Ovary (tissue), 9 donors: ENCODE measurements around the gene IL1B. TPM values are rescaled to one million over a fixed set of nuclear protein-coding genes. Genes with fewer than 3 reads are reported as not detected.

ENCODE experiments used
- DNase-seq, 5 donors: peaks; one replicate each; pipeline ENCODE4 v3.0.0-alpha.2; 2019 to 2020
- H3K27ac ChIP-seq, 2 donors: fragments of 200-600 bp; one replicate each; pipeline versions ENCODE4 v1.5.1 to v1.8.0; 2019 to 2022
- H3K27me3 ChIP-seq: fragments of 200-600 bp; one replicate; pipeline ENCODE4 v1.8.0; 2022
- H3K36me3 ChIP-seq: fragments of 200-600 bp; sonication (generic); one replicate; pipeline ENCODE4 v1.5.1; 2019
- H3K4me1 ChIP-seq: one replicate; pipeline ENCODE4 v1.8.1; 2013; ENCODE audit warnings: mild to moderate bottlenecking, moderate library complexity; ENCODE audit not compliant: insufficient read depth
- H3K4me3 ChIP-seq: fragments of 200-600 bp; sonication (generic); one replicate; pipeline ENCODE4 v1.5.1; 2017
- H3K9me3 ChIP-seq, 2 donors: fragments of 200-600 bp in 1 of 2; sonication (generic) in 1 of 2; one replicate each; pipeline versions ENCODE4 v1.5.1 to v1.8.1; 2013 to 2019; ENCODE audit warnings: mild to moderate bottlenecking in 1 of 2, moderate library complexity in 1 of 2
- EP300 ChIP-seq: sonication (generic); formaldehyde crosslinking; IDR thresholded peaks from one replicate; pipeline ENCODE4 v1.6.1; 2017; ENCODE audit warnings: antibody characterized with exemption
- POLR2A ChIP-seq: fragments of 450-650 bp; IDR thresholded peaks from one replicate; pipeline ENCODE4 v1.6.1; 2017; ENCODE audit warnings: antibody characterized with exemption, mild to moderate bottlenecking, moderate library complexity
- WGBS, 3 donors: extraction: QIAGEN DNeasy Blood & Tissue Kit in 1 of 3; methylation state at CpG; one replicate each; pipeline versions ENCODE4 v1.1.5 to v1.1.7; 2013 to 2017; 5-methylcytosine and 5-hydroxymethylcytosine counted together
- intact Hi-C, 4 donors: fragments of 100-400 bp; cut with DNase I; formaldehyde crosslinking; loops; one replicate each; pipeline versions ENCODE4 v1.11.0 to v1.15.1; 2022 to 2023
- polyA plus RNA-seq, 2 donors: library from polyadenylated mRNA; stranded (reverse); fragments of 200-250 nt in 1 of 2; fragments of 350-450 nt in 1 of 2; fragmentation: Illumina TruSeq in 1 of 2; extraction: RNeasy Lipid Tissue Mini Kit (QIAGEN cat#74804) in 1 of 2; gene quantifications; one replicate each; pipeline ENCODE4 v1.2.3, GENCODE V29; 2013 to 2014
- total RNA-seq, 7 donors: library from RNA; depleted of rRNA in 2 of 7; stranded (reverse); fragments of >200 nt in 2 of 7; fragmentation: NEBNext Ultra II Directional in 3 of 7; extraction: Animal tissue kit (Norgen Biotek cat#: 25700) in 3 of 7; gene quantifications; one replicate each; pipeline versions ENCODE4 v1.1.0 to v1.2.4, GENCODE V29; 2016 to 2023
- TF ChIP-seq, protein P1 (sequence below), 3 donors: fragments of 450-650 bp in 2 of 3; fragments of 200-600 bp in 1 of 3; IDR thresholded peaks; one replicate each; pipeline versions ENCODE4 v1.5.1 to v1.8.0; 2016 to 2022; ENCODE audit warnings: antibody characterized with exemption in 3 of 3, mild to moderate bottlenecking in 1 of 3
- donor health status: DM: no; HTN: no; CAD: no; lungs with moderate emphysema.
- donor health status: DM: no; HTN: no; CAD: no.
- donor health status: Bipolar disorder and iron deficiency.
- donor health status: DM: yes; HTN: yes; CAD: no.
- donor health status: DM: no; HTN: no; CAD: no.
- donor health status: DM: yes; HTN: yes; CAD: no.

The IL1B gene
- total and polyA plus RNA-seq, 9 donors: 0.39 to 5.2 (median 2.3) TPM; not detected in 1

DNA sequence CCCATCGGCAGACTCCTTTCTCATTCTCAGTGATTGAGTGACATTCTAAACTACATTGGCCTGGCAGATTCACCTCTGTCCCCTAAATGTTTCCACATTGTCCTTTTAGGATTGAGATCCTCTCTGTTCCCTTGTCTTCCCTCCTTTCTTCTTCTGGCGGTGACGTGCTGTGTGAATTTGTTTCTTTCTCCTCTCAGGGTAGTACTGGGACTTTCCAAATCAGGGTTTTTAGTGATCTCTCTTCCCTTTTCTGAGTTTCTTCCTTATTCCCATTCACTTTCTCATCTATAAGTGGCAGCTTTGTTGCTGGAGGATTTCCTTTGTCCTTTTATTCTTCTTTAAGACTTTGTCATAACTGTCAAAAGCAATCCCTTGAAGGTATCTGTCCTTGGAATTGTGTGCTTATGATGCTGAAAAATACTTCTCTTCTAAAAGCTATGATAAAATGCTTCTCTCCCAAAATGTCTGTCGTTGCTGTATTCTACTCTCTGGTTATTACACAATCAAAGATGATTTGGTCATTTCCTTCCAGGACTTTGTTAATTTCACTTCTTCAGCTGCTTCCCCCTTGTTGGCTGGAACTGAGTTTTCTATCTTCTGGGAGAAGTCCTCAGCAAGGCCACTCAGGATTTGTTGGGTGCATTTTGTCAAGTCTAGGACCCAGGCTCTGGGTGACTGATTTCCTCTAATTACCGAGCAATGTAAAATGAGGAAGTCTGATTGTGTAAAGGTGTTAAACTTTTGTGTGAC is 4.9 kb upstream of the IL1B start:
- intact Hi-C loops: no loop called here
- H3K9me3 ChIP-seq: no peaks in the 10 kb centered on the region
- no peak overlapping the region for H3K27ac ChIP-seq
- WGBS, 3 donors: 73 to 87% (median 77%) methylated on average over 5 of the region's 5 CpGs
- no peaks in the 10 kb centered on the region for H3K36me3 ChIP-seq
- H3K27me3 ChIP-seq: no peaks in the 10 kb centered on the region
- no peaks in the 10 kb centered on the region for H3K4me1 ChIP-seq
- no peak overlapping the region for H3K4me3 ChIP-seq
- TF ChIP-seq, protein P1, sequence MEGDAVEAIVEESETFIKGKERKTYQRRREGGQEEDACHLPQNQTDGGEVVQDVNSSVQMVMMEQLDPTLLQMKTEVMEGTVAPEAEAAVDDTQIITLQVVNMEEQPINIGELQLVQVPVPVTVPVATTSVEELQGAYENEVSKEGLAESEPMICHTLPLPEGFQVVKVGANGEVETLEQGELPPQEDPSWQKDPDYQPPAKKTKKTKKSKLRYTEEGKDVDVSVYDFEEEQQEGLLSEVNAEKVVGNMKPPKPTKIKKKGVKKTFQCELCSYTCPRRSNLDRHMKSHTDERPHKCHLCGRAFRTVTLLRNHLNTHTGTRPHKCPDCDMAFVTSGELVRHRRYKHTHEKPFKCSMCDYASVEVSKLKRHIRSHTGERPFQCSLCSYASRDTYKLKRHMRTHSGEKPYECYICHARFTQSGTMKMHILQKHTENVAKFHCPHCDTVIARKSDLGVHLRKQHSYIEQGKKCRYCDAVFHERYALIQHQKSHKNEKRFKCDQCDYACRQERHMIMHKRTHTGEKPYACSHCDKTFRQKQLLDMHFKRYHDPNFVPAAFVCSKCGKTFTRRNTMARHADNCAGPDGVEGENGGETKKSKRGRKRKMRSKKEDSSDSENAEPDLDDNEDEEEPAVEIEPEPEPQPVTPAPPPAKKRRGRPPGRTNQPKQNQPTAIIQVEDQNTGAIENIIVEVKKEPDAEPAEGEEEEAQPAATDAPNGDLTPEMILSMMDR (IDR thresholded peaks at IDR 0.05): no peak
- no peak for TF ChIP-seq EP300
- TF ChIP-seq POLR2A: no peak
- DNase-seq: no peak

DNA sequence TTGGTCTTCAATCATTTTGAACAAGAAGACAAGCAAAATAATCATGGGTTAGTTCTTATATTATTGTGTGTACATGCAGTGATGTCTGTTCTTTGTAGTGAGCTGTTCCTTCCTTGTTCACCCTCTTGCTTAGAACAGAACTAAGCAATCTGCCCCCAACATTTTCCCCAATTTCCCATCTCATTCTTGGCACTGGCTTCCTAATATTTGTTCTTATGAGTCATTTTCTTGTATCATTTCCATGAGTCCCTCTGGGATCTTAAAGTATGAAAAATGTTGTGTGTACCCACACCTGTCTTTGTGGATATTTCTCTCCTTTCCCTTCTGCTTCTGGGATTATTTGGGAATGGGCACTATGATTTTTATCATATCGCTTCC is 3.5 kb upstream of the IL1B start:
- H3K4me3 ChIP-seq: no peak overlapping the region
- DNase-seq: no peak
- H3K9me3 ChIP-seq: no peaks in the 10 kb centered on the region
- intact Hi-C loops: no loop called here
- H3K27ac ChIP-seq: no peak overlapping the region
- no peaks in the 10 kb centered on the region for H3K27me3 ChIP-seq
- H3K36me3 ChIP-seq: no peaks in the 10 kb centered on the region
- no peaks in the 10 kb centered on the region for H3K4me1 ChIP-seq
- no peak for TF ChIP-seq POLR2A
- no peak for TF ChIP-seq EP300
- TF ChIP-seq, protein P1 (IDR thresholded peaks at IDR 0.05): no peak
- WGBS, 3 donors: 88 to 97% (median 91%) methylated on average over 1 of the region's 1 CpG

DNA sequence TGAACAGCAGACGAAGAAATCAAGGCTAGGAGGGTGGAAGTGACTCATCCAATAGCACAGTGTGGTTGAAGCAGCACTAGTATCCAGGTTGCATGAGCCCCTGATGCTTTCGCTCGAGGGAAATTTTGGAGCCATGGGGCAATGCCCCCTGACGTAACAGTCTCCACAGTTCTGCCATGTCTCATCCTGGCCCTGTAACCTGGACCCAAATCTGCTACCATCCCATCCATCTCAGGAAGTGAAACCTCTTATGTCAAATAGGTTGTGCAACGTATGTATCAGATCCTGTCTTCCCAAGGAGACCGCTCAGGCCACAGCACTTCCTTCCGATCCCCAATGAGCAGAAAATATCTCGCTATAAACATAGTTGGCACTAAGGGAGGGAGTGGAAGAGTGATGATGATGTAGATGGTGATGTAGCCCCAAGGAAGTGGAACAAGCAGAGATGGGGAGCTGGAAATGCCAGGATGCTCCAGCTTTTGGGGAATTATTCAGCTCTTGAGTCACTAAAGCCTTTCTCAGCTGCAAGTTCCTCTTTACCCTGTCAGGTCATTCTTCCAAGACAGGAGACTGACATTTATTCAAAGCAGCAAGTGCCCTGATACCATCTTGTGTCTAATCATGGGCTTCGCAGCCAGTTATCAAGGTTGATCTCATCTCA is 3.0 kb upstream of the IL1B start:
- intact Hi-C loops: no loop called here
- Histone ChIP-seq H3K36me3 (no peaks in the 10 kb centered on the region), H3K27ac (no peak overlapping the region), H3K4me1 (no peaks in the 10 kb centered on the region), H3K4me3 (no peak overlapping the region), H3K27me3 (no peaks in the 10 kb centered on the region), H3K9me3 (no peaks in the 10 kb centered on the region)
- TF ChIP-seq POLR2A: no peak
- TF ChIP-seq EP300: no peak
- TF ChIP-seq, protein P1 (IDR thresholded peaks at IDR 0.05): no peak
- 86 to 91% (median 91%) methylated on average over 9 of the region's 9 CpGs for WGBS, 3 donors
- DNase-seq: no peak

DNA sequence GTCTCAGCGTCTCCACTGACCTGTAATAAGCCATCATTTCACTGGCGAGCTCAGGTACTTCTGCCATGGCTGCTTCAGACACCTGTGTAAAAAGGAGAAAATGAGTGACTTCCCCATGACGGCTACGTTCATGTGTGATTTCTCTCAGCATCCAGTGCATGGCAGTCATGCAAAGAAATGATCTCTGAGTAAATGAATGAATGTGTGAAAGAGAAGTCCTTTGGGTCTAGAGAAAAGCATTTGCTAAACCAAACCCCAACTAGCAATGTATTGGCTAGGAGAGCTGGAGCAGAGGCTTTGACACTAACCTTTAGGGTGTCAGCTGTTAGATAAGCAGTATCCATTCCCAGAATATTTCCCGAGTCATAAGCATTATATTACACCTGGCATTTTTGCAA is 417 bp downstream of the IL1B start:
- H3K4me1 ChIP-seq: no peaks in the 10 kb centered on the region
- 51 to 59% (median 57%) methylated on average over 5 of the region's 5 CpGs for WGBS, 3 donors

More for the DNA sequence above, 417 bp downstream of the IL1B start:
- no peak for DNase-seq
- Histone ChIP-seq H3K27ac (no peak overlapping the region), H3K27me3 (no peaks in the 10 kb centered on the region), H3K36me3 (no peaks in the 10 kb centered on the region), H3K9me3 (no peaks in the 10 kb centered on the region), H3K4me3 (no peak overlapping the region)
- TF ChIP-seq EP300: no peak
- TF ChIP-seq, protein P1 (IDR thresholded peaks at IDR 0.05): no peak
- TF ChIP-seq POLR2A: no peak
- intact Hi-C loops: no loop called here
